ENCODE measurements around the gene CEP126. TPM values are rescaled to one million over a fixed set of nuclear protein-coding genes. Genes with fewer than 3 reads are reported as not detected.

The CEP126 gene
- total and polyA plus RNA-seq, 2 donors (not counting 3 experiments of a cell fraction or from before 2014, with no cell fraction given) = 3.6 to 9.1 TPM

DNA sequence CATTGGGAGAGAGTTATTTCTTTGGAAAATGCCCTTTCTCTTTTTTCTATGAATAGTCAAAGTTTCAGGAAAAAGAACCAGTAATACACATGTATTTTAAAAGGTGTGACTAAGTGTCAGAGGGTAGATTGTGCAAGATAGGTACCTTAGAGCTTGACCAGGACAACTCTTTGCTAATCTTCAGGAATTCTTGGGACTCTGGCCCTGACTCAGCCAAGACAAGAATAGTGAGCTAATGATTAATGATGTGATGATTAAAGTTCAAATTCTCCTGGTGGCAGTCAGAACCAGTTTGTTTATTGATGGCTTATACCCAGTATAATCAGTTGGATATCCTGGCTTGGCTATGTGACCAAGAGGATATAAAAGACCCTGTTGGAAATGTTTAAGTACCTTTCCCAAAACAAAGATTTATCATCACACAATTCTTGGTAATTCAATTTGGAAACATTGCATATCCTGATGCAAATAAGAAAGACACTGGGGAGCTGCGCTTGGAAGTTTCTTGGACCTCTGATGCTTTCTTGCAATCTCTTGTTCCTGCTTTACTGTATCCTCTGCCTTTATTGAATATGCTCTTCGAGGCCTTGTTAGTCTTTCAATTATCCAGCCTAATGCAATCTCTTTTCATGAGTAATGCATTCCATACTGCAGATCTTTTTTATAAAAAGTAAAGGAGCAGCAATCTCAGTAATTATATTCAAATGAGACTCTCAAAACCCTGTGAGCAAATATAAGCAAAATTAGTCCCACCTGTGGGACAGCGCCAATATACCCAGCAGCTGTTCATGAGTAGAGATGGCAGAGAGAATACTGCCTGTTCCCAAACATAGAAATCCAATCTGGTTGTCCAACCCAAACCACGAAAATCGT lies 48.0 kb upstream of the CEP126 start:
- H2AFZ ChIP-seq (ENCODE audit: low read depth, low read length) = no peak overlapping the region
- no peaks in the 10 kb centered on the region for H3K36me3 ChIP-seq (ENCODE audit: control insufficient read depth in 2 of 2, extremely low read depth in 1 of 2, insufficient read depth in 2 of 2, low read length in 2 of 2)
- H4K20me1 ChIP-seq (replicated peaks; ENCODE audit: control insufficient read depth, extremely low read depth, insufficient read depth, low read length) = no peaks in the 10 kb centered on the region
- TF ChIP-seq GATA2 (IDR thresholded peaks at IDR 0.05; ENCODE audit: insufficient read depth, insufficient read length, low read depth, low read length) (peak; percentile 73), EZH2 (IDR thresholded peaks at IDR 0.05; ENCODE audit: borderline replicate concordance, low read depth, low read length, severe bottlenecking) (no peak), JUN (IDR thresholded peaks at IDR 0.05; ENCODE audit: borderline replicate concordance, insufficient read depth, insufficient read length, low read depth) (peak; percentile 2)
- TF ChIP-seq, protein P1, sequence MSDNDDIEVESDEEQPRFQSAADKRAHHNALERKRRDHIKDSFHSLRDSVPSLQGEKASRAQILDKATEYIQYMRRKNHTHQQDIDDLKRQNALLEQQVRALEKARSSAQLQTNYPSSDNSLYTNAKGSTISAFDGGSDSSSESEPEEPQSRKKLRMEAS (IDR thresholded peaks at IDR 0.05; ENCODE audit: insufficient read depth, insufficient read length) = no peak
- POLR2A ChIA-PET = no interaction called here
- CTCF ChIA-PET = interaction anchor here (0.7 to 10.9 kb wide), 4 partner anchors 12 to 137 kb away, joined by 3 to 621 read pairs (median 20); partner anchors contain the start of gene CEP126
- intact Hi-C loops (cut with micrococcal nuclease) (loop anchor here (10.0 kb wide), 2 partner anchors 358 to 398 kb away; no protein-coding TSS in a partner anchor), dilution Hi-C loops (cut with MboI; ENCODE audit: extremely low pct_ligation_motif_present, low sequenced_read_pairs) (no loop called here)
- H3K4me3 ChIP-seq (replicated peaks in 1 of 3; ENCODE audit: insufficient read depth in 1 of 3, low read depth in 1 of 3, low read length in 3 of 3) = no peak overlapping the region
- H3K4me2 ChIP-seq (ENCODE audit: insufficient read depth, low read length) = no peak overlapping the region
- H3K9me1 ChIP-seq (replicated peaks; ENCODE audit: control insufficient read depth, extremely low read depth, insufficient read depth, low read length) = no peaks in the 10 kb centered on the region
- H3K27ac ChIP-seq (ENCODE audit: insufficient read depth, low read depth, low read length) = no peak overlapping the region
- peaks cover 58% of the 10 kb centered on the region for H3K4me1 ChIP-seq (ENCODE audit: control insufficient read depth, extremely low read depth, insufficient read depth, low read length)
- peak; percentile 29 for DNase-seq (ENCODE audit: low read depth, low spot score)
- H3K27me3 ChIP-seq (ENCODE audit: control insufficient read depth in 2 of 2, insufficient read depth in 2 of 2, low read length in 2 of 2) = no peaks in the 10 kb centered on the region
- H3K9ac ChIP-seq (replicated peaks; ENCODE audit: extremely low read depth, insufficient read depth, low read length) = no peak overlapping the region
- H3K79me2 ChIP-seq (ENCODE audit: control insufficient read depth, insufficient read depth, low read length) = no peaks in the 10 kb centered on the region
- BruUV-seq (replicated peaks) = no TSS peak
- no peak for FAIRE-seq
- H3K9me3 ChIP-seq (replicated peaks; ENCODE audit: control insufficient read depth, insufficient read depth, low read length) = no peaks in the 10 kb centered on the region

DNA sequence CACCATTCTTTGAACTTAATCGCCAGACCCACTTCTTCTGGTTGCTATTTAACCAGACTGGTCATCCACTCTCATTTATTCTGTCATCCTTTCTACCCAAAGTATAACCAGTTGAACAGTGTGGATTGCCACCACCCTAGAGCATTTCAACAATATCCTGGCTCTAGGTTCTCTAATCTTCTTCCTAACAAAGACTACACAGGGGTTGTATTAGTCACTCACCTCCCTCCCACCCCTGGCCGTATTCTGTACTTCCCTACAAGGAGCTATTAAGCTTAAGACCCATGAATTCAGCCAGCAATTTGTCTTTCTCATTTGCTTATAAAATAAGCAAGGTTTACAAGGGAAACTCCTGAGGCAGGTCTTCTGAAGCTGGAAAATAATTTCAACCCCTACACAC lies 46.9 kb upstream of the CEP126 start:
- ChIA-PET CTCF (interaction anchor here (4.8 to 10.9 kb wide), 2 partner anchors 11 to 136 kb away, joined by 35 to 621 read pairs; no protein-coding TSS in a partner anchor), POLR2A (no interaction called here)
- no peaks in the 10 kb centered on the region for H3K36me3 ChIP-seq (ENCODE audit: control insufficient read depth in 2 of 2, extremely low read depth in 1 of 2, insufficient read depth in 2 of 2, low read length in 2 of 2)
- intact Hi-C loops (cut with micrococcal nuclease) (loop anchor here (10.0 kb wide), 2 partner anchors 357 to 397 kb away; no protein-coding TSS in a partner anchor), dilution Hi-C loops (cut with MboI; ENCODE audit: extremely low pct_ligation_motif_present, low sequenced_read_pairs) (no loop called here)
- no peaks in the 10 kb centered on the region for H3K79me2 ChIP-seq (ENCODE audit: control insufficient read depth, insufficient read depth, low read length)
- no peaks in the 10 kb centered on the region for H4K20me1 ChIP-seq (replicated peaks; ENCODE audit: control insufficient read depth, extremely low read depth, insufficient read depth, low read length)
- no TSS peak for BruUV-seq (replicated peaks)
- peak overlapping the region; percentile 4 for H2AFZ ChIP-seq (ENCODE audit: low read depth, low read length)
- DNase-seq (ENCODE audit: low read depth, low spot score) (peak; percentile 5), FAIRE-seq (no peak)
- TF ChIP-seq, protein P2, sequence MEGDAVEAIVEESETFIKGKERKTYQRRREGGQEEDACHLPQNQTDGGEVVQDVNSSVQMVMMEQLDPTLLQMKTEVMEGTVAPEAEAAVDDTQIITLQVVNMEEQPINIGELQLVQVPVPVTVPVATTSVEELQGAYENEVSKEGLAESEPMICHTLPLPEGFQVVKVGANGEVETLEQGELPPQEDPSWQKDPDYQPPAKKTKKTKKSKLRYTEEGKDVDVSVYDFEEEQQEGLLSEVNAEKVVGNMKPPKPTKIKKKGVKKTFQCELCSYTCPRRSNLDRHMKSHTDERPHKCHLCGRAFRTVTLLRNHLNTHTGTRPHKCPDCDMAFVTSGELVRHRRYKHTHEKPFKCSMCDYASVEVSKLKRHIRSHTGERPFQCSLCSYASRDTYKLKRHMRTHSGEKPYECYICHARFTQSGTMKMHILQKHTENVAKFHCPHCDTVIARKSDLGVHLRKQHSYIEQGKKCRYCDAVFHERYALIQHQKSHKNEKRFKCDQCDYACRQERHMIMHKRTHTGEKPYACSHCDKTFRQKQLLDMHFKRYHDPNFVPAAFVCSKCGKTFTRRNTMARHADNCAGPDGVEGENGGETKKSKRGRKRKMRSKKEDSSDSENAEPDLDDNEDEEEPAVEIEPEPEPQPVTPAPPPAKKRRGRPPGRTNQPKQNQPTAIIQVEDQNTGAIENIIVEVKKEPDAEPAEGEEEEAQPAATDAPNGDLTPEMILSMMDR (IDR thresholded peaks at IDR 0.05; ENCODE audit: extremely low read depth in 1 of 2, insufficient read depth in 1 of 2, low read depth in 1 of 2, low read length in 2 of 2) = no peak
- TF ChIP-seq MYC (IDR thresholded peaks at IDR 0.05; ENCODE audit: low read depth, low read length) = no peak
- TF ChIP-seq JUN (IDR thresholded peaks at IDR 0.05; ENCODE audit: borderline replicate concordance, insufficient read depth, insufficient read length, low read depth) = no peak
- TF ChIP-seq EZH2 (IDR thresholded peaks at IDR 0.05; ENCODE audit: borderline replicate concordance, low read depth, low read length, severe bottlenecking) = no peak
- no peak for TF ChIP-seq GATA2 (IDR thresholded peaks at IDR 0.05; ENCODE audit: insufficient read depth, insufficient read length, low read depth, low read length)
- TF ChIP-seq, protein P1 (IDR thresholded peaks at IDR 0.05; ENCODE audit: insufficient read depth, insufficient read length) = no peak
- TF ChIP-seq POLR2A (IDR thresholded peaks at IDR 0.05; ENCODE audit: low read depth, low read length) = no peak
- TF ChIP-seq POLR2AphosphoS5 (IDR thresholded peaks at IDR 0.05; ENCODE audit: insufficient read depth, low read depth, low read length) = no peak
- TF ChIP-seq FOS (IDR thresholded peaks at IDR 0.05; ENCODE audit: borderline replicate concordance, insufficient read depth, low read length) = no peak
- H3K9me3 ChIP-seq (replicated peaks; ENCODE audit: control insufficient read depth, insufficient read depth, low read length) = no peaks in the 10 kb centered on the region
- H3K27ac ChIP-seq (ENCODE audit: insufficient read depth, low read depth, low read length) = no peak overlapping the region
- no peak overlapping the region for H3K9ac ChIP-seq (replicated peaks; ENCODE audit: extremely low read depth, insufficient read depth, low read length)
- no peak overlapping the region for H3K4me3 ChIP-seq (replicated peaks in 1 of 3; ENCODE audit: insufficient read depth in 1 of 3, low read depth in 1 of 3, low read length in 3 of 3)
- H3K4me2 ChIP-seq (ENCODE audit: insufficient read depth, low read length) = no peak overlapping the region
- H3K27me3 ChIP-seq (ENCODE audit: control insufficient read depth in 2 of 2, insufficient read depth in 2 of 2, low read length in 2 of 2) = no peaks in the 10 kb centered on the region
- H3K9me1 ChIP-seq (replicated peaks; ENCODE audit: control insufficient read depth, extremely low read depth, insufficient read depth, low read length) = no peaks in the 10 kb centered on the region
- peaks cover 49% of the 10 kb centered on the region for H3K4me1 ChIP-seq (ENCODE audit: control insufficient read depth, extremely low read depth, insufficient read depth, low read length)
